OCI-LY1 (cell line): ENCODE results near the gene BCAR1.
A peak's percentile ranks its signal among the peaks of the same experiment; 100 is the strongest.

Experiments used
- H2AFZ ChIP-seq: fragments of 200-600 bp; sonication (generic), shearing (Covaris generic); 2 replicates; pipeline ENCODE4 v1.6.0; 2014; ENCODE audit warnings: antibody characterized with exemption, mild to moderate bottlenecking, low read length
- H3F3A ChIP-seq: fragments of 200-600 bp; sonication (generic), shearing (Covaris generic); 2 replicates; pipeline ENCODE4 v1.6.0; 2014; ENCODE audit warnings: mild to moderate bottlenecking, antibody characterized with exemption, low read length, moderate library complexity; ENCODE audit not compliant: insufficient read depth
- H3K27ac ChIP-seq: fragments of 200-600 bp; sonication (generic); 2 replicates; pipeline ENCODE4 v1.5.1; 2014; ENCODE audit warnings: low read length, mixed run types, mild to moderate bottlenecking, low read depth; ENCODE audit not compliant: poor library complexity, severe bottlenecking
- H3K27me3 ChIP-seq: fragments of 200-600 bp; sonication (generic); 2 replicates; pipeline ENCODE4 v1.6.0; 2014; ENCODE audit warnings: antibody characterized with exemption, mild to moderate bottlenecking, low read length, moderate library complexity; ENCODE audit not compliant: insufficient read depth
- H3K36me3 ChIP-seq: fragments of 200-600 bp; sonication (generic); 2 replicates; pipeline ENCODE4 v1.6.1; 2014; ENCODE audit warnings: mild to moderate bottlenecking, antibody characterized with exemption, low read length, moderate library complexity, mixed read lengths; ENCODE audit not compliant: insufficient read depth
- H3K4me1 ChIP-seq: fragments of 200-600 bp; sonication (generic); 2 replicates; pipeline ENCODE4 v1.5.1; 2014; ENCODE audit warnings: mild to moderate bottlenecking, low read length, moderate library complexity; ENCODE audit not compliant: insufficient read depth, severe bottlenecking
- H3K4me2 ChIP-seq: fragments of 200-600 bp; sonication (generic), shearing (Covaris generic); 2 replicates; pipeline ENCODE4 v1.6.1; 2014; ENCODE audit warnings: low read length
- H3K4me3 ChIP-seq: fragments of 200-600 bp; sonication (generic); 2 replicates; pipeline ENCODE4 v1.5.1; 2014; ENCODE audit warnings: low read length, low read depth, mild to moderate bottlenecking, mixed read lengths; ENCODE audit not compliant: poor library complexity, severe bottlenecking
- H3K79me2 ChIP-seq: fragments of 200-600 bp; shearing (Covaris generic); 2 replicates; pipeline ENCODE4 v1.6.1; 2016; ENCODE audit warnings: mixed run types, low read length, mixed read lengths; ENCODE audit not compliant: insufficient read depth
- H3K9ac ChIP-seq: fragments of 200-600 bp; sonication (generic), shearing (Covaris generic); 2 replicates; pipeline ENCODE4 v1.6.1; 2014; ENCODE audit warnings: mild to moderate bottlenecking, low read length, mixed read lengths
- H3K9me2 ChIP-seq: fragments of 200-600 bp; sonication (generic), shearing (Covaris generic); 2 replicates; pipeline ENCODE4 v1.6.1; 2014; ENCODE audit warnings: low read depth, mild to moderate bottlenecking, low read length, mixed read lengths
- H3K9me3 ChIP-seq: fragments of 200-600 bp; shearing (Covaris generic); 2 replicates; pipeline ENCODE4 v1.6.1; 2014; ENCODE audit warnings: low read length, mixed read lengths
- H4K20me1 ChIP-seq: fragments of 200-600 bp; sonication (generic), shearing (Covaris generic); 2 replicates; pipeline ENCODE4 v1.6.0; 2016; ENCODE audit warnings: mild to moderate bottlenecking, low read length; ENCODE audit not compliant: insufficient read depth
- CTCF ChIP-seq: fragments of 200-600 bp; sonication (generic), shearing (Covaris generic); IDR thresholded peaks from 2 replicates; pipeline ENCODE4 v1.5.1; 2017; ENCODE audit warnings: mild to moderate bottlenecking, antibody characterized with exemption, low read length, moderate library complexity, mixed read lengths
- EZH2 ChIP-seq: fragments of 200-600 bp; sonication (generic), shearing (Covaris generic); IDR thresholded peaks from 2 replicates; pipeline ENCODE4 v1.8.0; 2017; ENCODE audit warnings: borderline replicate concordance, mixed run types, mild to moderate bottlenecking, antibody characterized with exemption, low read length, moderate library complexity, mixed read lengths

The BCAR1 gene

GRCh38 chr16:75264999-75265910 lies 13.8 kb upstream of the BCAR1 start:
- 0 out of 2 replicates have a peak, but pooled peaks cover 9% of the 10 kb centered on the region for H3K27me3 ChIP-seq
- TF ChIP-seq EZH2 (no peak), CTCF (no peak)
- no peaks in the 10 kb centered on the region for H4K20me1 ChIP-seq
- H3K4me2 ChIP-seq, result peak overlapping the region; percentile 88
- no peaks in the 10 kb centered on the region for H3K36me3 ChIP-seq
- H2AFZ ChIP-seq, result 0 out of 2 replicates have a peak overlapping the region, but pooled peaks have one; percentile 65
- peak overlapping the region; percentile 80 for H3K4me3 ChIP-seq
- no peaks in the 10 kb centered on the region for H3K79me2 ChIP-seq
- no peak overlapping the region for H3K27ac ChIP-seq
- peak overlapping the region; percentile 75 for H3K9ac ChIP-seq
- H3K9me2 ChIP-seq, result no peaks in the 10 kb centered on the region
- H3K4me1 ChIP-seq, result peaks cover 15% of the 10 kb centered on the region
- no peaks in the 10 kb centered on the region for H3K9me3 ChIP-seq
- no peaks in the 10 kb centered on the region for H3F3A ChIP-seq

- no peaks in the 10 kb centered on the region for H3K9me3 ChIP-seq
- no peaks in the 10 kb centered on the region for H4K20me1 ChIP-seq
- H3K27ac ChIP-seq, result no peak overlapping the region
- no peak overlapping the region for H2AFZ ChIP-seq
- no peak overlapping the region for H3K9ac ChIP-seq
- no peaks in the 10 kb centered on the region for H3K9me2 ChIP-seq
- H3K4me1 ChIP-seq, result peaks cover 15% of the 10 kb centered on the region
- no peak for TF ChIP-seq CTCF
- no peak for TF ChIP-seq EZH2
- 0 out of 2 replicates have a peak, but pooled peaks cover 9% of the 10 kb centered on the region for H3K27me3 ChIP-seq
- no peaks in the 10 kb centered on the region for H3K36me3 ChIP-seq
- H3F3A ChIP-seq, result no peaks in the 10 kb centered on the region
- peak overlapping the region; percentile 88; the same call in 1 of the 2 replicates for H3K4me2 ChIP-seq
- peak overlapping the region; percentile 80 for H3K4me3 ChIP-seq
- no peaks in the 10 kb centered on the region for H3K79me2 ChIP-seq
Observed at GRCh38 chr16:75264457-75264998, 13.1 kb upstream of the BCAR1 start.

GRCh38 chr16:75263963-75264445 lies 12.6 kb upstream of the BCAR1 start:
- Histone ChIP-seq H3K36me3 (no peaks in the 10 kb centered on the region), H3K79me2 (no peaks in the 10 kb centered on the region), H4K20me1 (no peaks in the 10 kb centered on the region)

More at GRCh38 chr16:75263963-75264445, 12.6 kb upstream of the BCAR1 start:
- Histone ChIP-seq H3K9me3 (no peaks in the 10 kb centered on the region), H3K4me2 (no peak overlapping the region), H3K27ac (no peak overlapping the region), H3F3A (no peaks in the 10 kb centered on the region), H3K9ac (no peak overlapping the region), H3K9me2 (no peaks in the 10 kb centered on the region), H3K4me3 (no peak overlapping the region), H2AFZ (no peak overlapping the region), H3K27me3 (0 out of 2 replicates have a peak, but pooled peaks cover 9% of the 10 kb centered on the region), H3K4me1 (peaks cover 15% of the 10 kb centered on the region)
- TF ChIP-seq CTCF (no peak), EZH2 (no peak)
